UCSD-AML1 (cell line): ENCODE data around the gene RIMOC1.
A peak's percentile ranks its signal among the peaks of the same experiment; 100 is the strongest.
"Not testable (repeated sequence)": the region's sequence is repeated elsewhere in the genome, so short reads cannot be mapped to it uniquely, and the experiment has no call there.

Source experiments
- DNase-seq: peaks from one replicate; lab custom pipeline; 2025; ENCODE audit not compliant: unreplicated experiment; lab: John Stamatoyannopoulos, UW

Gene RIMOC1

DNA sequence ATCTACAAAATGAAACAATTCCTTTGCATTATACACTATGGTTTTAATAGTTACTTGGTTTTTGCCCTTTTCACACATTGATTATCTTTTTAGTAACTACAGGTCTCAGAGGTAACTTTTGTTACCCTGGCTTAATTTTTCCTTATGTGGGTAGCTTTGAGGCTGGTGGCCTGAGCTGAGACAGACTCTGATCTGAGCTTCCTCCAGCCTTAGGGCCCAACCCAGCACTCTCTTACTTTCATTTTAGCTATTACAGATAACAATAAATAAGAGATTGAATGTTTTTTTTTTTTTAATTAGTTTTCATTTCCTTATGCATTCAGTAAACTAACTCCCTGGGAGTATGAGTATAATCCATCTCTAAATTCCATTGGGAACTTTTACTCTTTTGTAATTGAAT lies 18.9 kb upstream of the RIMOC1 start:
- no peak for DNase-seq

- no peak for DNase-seq
Observed at GRCh38 chr5:41891066-41891707, 13.0 kb upstream of the RIMOC1 start.

DNA sequence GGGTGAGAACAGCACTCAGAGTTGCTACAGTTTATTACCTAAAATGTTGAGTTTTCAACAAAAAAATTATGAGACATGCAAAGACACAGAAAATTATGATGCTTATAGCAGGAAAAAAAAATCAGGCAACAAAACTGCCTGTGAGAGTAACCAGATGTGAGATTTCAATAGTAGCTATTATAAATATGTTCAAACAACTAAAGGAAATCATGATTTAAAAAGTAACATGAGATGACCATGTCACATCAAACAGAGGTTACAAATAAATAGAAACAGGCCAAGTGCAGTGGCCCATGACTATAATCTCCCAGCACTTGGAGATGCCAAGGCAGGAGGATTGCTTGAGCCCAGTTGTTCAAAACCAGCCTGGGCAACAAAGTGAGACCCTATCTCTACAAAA lies 12.1 kb upstream of the RIMOC1 start:
- no peak for DNase-seq

DNA sequence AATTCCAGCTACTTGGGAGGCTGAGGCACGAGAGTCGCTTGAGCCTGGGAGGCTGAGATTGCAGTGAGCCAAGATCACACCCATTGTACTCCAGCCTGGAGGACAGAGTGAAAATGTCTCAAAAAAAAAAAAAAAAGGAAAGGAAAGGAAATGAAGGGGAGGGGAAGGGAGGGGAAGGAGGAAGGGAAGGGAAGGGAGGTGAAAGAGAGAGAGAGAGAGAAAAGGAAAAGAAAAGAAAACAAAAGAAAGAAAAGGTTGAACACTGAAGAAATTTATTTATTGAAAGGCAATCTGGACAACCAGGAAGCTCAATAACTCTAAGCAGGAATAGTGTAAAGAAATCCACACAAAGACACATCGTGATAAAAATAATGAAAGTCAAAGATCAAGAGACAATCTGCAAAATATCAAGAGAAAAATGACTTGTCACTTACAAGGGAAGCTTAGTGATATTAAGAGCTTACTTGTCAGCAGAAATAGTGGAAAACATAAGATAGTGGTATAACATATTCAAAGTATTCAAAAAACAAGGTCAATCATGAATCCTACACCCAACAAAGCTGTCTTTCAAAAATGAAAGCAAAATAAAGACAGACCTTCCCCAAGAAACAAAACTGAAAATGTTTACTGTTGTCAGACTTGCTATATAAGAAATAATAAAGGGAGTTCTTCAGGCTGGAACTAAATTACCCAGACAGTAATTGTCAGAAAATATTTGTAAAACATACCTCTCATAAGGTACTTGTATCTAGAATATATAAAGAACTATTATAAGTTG lies 10.9 kb upstream of the RIMOC1 start:
- no peak for DNase-seq

- no peak for DNase-seq
Observed at GRCh38 chr5:41896230-41896629, 7.9 kb upstream of the RIMOC1 start.

DNA sequence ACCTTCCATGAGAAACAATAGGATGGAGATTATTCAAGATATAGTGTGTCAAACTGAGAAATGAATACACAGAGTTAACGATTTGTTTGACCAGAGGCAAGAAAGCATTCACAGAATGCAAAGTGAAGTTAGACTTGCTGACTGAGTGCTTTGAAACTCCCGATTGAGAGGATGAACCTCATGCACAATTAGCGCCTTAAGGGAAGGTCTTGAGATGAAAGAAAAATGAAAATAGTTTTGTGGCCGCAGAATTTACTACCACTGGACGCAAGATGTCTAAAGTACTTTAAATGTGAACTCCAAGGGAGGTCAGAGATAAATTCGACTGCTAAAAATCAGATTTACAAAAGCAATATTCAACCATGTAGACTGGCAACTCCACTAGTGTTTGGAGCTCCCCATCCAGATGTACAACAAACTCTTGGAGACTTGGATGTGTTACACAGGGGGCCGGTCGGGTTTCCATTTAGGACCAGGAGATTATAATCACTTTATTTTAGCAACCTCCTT lies 707 bp upstream of the RIMOC1 start:
- no peak for DNase-seq

DNA sequence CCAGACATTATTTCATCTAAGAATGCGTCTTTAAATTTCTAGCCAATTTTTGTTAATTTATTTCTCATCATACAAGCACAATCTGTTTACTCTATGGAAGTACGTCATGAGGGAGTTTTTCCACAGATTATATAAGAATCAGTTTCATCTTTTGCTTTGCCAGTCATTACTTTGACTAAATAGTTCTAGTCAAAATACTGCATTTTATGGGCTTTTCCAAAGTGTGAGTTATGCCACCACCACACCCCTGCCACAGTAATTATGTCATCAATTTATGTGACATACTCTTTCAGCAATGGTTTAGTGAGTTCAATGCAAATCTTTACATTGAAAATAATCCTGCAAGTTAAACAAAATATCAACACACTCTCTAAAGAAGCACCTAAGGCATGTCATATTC lies 2.0 kb downstream of the RIMOC1 start:
- DNase-seq, result no peak

DNA sequence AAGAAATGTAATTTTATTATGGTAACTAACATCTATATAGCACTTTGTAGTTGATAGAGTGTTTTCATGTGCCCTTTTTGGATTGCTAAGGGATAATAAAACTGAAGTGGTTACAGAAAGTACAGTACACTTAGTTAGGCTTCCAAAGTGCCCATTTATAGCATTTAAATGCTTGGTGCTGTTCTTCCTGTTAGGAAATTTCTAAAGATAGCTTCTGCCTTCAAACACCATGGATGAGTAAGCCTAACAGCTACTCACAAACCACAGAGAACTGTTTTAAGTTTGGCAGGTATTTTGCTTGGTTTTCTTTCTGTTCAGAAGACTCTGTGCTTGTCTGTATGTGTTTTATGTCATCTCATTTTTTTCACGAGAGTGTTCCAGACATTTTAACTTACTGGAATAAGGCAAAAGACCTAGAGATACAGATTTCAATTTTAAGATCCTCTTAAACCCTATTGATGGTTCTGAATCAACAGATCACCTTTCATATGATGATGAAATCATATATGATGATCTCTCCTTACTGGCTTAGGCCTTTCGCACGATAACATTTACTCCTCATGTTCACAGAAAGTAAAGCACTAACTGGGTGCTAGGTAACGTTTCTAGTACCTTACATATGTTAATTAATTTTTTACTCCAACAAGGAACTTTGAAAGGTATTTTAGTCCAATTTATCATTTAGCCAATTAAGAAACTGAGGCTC lies 4.4 kb downstream of the RIMOC1 start:
- no peak for DNase-seq

GRCh38 chr5:41918105-41918504 lies 14.0 kb downstream of the RIMOC1 start:
- DNase-seq, result no peak

GRCh38 chr5:41921166-41921565 lies 17.0 kb downstream of the RIMOC1 start:
- no peak for DNase-seq

- no peak for DNase-seq
Observed at GRCh38 chr5:41921874-41922273, 17.7 kb downstream of the RIMOC1 start.

- DNase-seq, result no peak
Observed at GRCh38 chr5:41924526-41924871, 20.4 kb downstream of the RIMOC1 start.

DNA sequence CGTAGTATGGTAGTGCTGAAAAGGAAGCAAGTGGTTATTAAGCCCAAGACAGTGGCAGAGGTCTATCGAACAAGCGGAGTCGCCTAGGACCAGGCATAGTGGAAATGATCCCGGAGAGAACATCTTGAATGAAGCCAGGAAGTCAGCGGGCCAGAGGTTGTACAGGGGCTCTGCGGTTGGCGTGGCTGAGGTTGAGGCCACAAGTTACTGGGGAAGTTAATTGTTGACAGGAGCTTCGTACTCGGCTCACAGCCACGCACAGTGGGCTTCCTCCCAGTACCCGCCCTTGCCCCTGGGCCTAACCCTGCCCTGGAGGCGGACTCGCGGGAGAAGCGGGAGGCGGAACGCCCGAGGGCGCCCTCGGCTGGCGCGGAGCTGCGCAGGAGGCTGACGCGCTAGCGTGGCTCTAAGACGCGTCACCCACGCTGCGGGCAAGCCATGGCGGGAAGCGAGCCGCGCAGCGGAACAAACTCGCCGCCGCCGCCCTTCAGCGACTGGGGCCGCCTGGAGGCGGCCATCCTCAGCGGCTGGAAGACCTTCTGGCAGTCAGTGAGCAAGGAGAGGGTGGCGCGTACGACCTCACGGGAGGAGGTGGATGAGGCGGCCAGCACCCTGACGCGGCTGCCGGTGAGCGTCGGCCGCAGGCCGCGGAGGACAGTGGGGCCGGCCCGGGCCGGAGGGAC lies 20.9 kb downstream of the RIMOC1 start, which contains the start of gene FBXO4:
TSS of gene FBXO4 (plus strand) at position 410 of the 683 bp plus-strand sequence. CDS start at position 439, 29 bp downstream.
- peak; percentile 92 for DNase-seq

GRCh38 chr5:41925555-41925951 lies 21.4 kb downstream of the RIMOC1 start:
- DNase-seq, result peak; percentile 63

GRCh38 chr5:41927604-41928003 lies 23.5 kb downstream of the RIMOC1 start:
- no peak for DNase-seq

DNA sequence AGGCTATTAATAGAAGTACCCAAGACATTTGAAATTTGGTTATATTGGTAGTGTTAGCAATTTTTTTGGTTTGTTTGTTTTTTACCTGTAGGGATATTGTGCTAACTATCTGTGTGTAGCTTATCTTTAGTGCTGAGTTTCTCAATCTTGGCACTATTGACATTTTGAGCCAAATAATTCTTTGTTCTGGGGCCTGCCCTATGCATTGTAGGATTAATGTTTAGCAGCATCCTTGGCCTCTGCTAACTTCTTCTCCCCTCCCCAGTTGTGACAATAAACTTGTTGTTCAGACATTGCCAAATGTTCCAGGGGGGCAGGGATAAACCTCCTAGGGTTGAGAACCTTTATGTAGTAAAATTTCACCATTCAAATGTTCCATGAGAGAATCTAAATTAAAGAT lies 24.9 kb downstream of the RIMOC1 start:
- DNase-seq, result no peak

DNA sequence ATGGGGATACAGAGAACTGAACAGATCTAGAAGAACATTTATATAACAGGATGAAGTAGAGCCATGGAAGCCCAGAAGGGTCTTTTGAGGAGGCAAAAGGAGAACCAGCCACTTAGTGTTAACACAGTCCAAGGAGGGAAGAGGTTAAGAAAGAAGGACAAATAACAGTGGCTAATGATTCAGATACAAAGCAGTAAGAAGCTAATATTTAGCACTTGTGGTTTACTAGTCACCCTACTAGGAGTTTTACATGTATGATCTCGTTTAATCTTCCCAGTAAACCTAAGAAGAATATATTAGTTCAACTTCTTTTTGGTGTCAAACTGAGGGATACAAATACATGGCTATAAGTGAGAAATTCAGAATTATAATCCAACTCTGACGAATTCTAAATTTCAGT lies 28.6 kb downstream of the RIMOC1 start:
- no peak for DNase-seq

DNA sequence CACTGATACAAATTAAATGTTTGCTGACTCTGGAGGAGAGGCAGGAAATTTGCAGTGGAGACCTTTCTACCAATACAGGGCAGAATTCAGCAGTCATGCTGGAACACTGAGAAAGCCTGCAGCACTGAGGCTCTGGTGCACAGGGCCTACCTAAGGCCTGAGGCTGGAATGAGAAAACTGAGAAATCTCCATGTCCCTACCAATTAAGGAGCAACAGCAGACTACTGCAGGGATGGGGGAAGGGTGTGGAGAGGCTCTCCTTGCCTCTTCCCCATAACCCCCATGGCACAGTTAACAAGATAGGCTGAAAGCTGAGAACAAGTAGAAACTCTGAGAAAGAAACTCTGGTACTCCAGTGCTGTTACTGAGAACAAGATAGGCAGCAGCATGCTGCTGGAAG lies 31.4 kb downstream of the RIMOC1 start:
- DNase-seq, result no peak

DNA sequence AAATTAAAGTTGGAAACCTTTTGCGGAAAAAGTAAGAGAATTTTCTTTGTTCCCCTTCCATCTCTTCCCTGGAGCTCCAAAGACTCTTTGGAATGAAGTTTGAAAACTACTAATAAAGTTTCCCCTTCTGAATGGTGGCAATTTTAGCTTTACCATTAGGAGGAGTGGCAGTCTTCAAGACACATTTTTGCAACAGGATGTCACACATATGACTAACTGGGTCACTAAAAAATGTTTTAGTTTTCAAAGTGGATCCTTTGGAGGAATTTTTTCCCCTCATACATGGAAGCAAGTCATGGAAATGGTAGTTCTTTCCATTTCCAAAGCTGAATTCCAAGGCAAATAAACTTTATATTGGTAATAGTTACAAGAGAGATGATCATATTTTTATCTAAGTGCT lies 36.5 kb downstream of the RIMOC1 start:
- DNase-seq, result no peak

- not testable (repeated sequence) for DNase-seq
Observed at GRCh38 chr5:41945332-41945955, 41.3 kb downstream of the RIMOC1 start.

DNA sequence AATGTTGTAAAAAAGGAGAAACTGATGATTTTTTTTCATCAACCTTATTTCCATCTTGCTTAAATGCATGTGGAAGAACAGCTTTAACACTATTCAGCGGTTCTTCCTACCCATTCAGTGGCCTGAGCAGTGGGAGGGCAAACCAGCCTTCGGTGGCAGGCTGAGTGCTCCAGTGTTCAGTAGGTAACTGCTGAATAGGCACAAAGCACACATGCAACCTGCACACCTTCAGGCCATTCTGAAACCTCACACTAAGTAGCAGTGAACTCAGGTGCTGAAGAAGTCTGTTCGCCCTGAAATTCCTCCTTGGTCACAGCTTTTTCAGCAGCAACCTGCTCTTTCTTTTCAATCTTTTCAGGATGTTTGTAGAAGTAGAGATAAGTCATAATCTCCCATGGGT lies 47.1 kb downstream of the RIMOC1 start:
- DNase-seq, result no peak
